ENCODE results near the gene FADS6.
"Not testable (repeated sequence)": the region's sequence is repeated elsewhere in the genome, so short reads cannot be mapped to it uniquely, and the experiment has no call there.

FADS6 gene

DNA sequence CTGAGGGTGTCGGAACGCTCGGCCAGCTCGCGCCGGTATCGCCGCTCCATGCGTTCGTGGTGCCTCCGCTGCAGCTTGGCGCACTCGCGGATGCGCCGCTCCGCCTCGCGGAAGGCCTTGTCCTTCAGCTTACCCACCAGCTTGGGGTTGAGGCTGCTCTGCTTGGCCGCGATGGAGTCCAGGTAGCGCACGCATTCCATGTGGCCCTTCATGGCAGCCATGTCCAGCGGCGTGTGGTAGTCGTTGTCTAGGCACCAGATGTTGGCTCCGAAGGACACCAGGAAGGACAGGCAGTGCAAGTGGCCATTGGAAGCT lies 26.8 kb upstream of the FADS6 start:
- no peak for DNase-seq

DNA sequence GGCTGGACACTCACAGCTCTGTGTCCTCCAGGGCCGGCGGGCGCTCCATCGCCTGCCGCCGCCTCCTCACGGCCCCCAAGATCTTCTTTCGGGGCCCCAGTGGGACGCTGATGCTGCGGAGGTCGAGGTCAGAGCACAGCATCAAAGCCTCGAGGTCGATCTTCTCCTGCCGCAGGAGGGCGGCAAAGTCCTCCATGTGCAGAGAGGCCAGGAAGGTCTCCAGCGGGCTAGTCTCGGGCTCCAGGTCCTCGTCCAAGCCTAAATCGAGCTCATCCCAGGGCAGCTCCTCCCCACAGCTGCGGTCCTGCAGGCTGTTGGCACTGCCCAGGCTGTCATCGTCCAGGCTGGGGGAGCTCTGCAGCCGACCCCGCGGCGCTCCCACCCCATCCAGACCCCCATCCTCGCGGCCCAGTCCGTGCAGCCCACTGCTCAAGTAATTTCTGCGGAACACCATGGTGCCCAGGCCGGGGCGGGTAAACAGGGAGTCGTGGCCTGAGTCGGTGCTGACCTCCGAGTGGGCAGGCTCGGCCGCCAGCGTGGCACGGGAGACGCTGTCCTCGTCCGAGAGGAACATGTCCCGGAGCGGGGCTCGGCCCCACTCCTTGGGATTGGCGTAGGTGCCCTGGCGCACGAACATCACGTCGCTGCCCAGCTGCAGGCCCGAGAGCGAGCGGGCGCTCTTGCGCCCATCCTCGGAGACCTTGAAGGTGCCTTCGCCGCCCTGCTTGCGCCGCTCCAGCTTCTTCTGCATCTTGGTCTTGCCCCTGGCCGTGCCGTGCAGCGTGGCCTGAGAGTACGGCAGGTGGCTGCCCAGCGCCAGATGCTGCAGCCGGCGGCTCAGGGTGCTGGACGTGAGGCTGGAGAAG lies 26.2 kb upstream of the FADS6 start:
- DNase-seq = no peak

DNA sequence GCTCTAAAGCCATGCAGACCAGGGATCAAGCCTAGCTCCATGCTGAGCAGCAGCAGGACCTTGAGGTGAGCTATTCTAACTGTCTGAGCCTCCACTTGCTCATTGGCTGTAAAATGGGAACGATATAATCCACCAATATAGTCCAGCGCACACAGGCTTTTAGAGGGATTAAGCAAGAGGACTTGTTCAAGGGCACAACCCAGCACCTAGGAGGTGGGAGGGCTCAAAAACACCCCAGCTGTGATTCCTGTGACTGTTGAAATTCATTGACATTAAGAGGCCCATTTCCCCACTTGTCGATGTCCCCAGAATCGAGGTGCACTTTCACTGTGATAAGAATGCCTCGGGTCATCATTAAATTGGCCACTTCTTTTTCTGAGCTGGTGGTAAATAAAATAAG lies 25.5 kb upstream of the FADS6 start:
- no peak for DNase-seq

DNA sequence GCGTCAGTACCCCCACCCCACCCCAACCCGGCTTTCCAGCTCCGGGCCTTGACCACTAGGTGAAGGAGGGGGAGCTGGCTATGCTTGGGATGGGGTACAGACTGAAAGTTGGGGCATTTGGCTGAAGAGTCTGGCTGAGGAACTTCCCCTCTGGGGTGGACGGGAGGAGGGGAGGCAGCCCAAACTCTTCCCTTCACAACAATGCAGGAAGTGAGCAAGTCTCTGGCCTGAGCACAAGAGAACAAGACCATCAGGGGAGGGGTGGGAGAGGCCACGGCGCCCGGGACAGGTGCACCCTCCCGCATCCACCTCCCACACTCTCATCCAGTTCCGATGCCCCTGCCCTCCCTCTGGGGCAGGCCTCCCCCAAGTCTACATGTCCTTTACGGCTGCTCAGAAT lies 24.0 kb upstream of the FADS6 start:
- no peak for DNase-seq

DNA sequence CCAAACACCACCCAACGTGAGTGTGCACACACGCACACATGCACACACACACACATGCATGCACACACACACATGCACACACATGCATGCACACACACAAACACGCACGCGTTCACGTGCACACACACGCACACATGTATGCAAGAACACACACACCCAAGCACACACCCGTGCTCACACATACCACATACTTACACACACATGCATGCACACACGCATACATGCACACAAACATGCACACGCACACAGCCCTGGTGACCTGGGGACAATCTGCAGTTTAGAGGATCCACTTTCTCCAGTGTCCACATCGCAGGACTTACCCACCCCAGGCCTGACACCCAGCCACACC lies 23.4 kb upstream of the FADS6 start:
- DNase-seq = no peak

DNA sequence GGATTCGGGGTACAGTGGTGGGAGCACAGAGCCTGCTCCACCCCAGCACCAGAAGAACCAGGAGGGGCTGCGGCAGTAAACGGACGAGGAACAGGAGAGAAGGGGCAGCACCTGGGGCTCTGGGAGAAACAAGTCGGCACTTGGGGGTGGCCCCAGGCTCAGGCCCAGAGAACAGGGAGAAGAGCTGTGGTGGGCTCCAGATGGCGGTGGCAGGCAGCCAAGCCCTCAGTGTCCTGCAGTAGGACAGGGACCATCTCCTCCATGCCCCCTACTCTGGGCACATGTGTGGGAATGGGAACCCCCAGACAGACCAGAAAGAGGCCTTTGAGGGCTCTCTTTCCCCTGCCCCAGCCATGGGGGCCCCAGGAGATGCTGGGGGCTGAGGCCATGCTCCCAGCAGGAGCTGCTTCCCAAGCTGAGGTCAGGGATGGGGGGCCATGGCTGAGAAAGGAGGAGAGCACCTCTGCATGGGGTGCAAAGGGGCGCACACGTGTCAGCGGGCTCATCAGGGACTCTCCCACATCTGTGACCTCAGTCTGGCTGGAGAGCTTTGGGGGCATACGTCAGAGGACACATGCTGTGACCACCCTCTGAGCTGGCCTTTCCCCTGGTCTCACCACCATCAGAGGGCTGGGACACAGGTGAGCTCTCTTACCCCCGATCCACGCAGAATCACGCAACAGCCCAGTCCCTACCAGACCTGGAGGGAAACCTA lies 22.9 kb upstream of the FADS6 start:
- DNase-seq = no peak

DNA sequence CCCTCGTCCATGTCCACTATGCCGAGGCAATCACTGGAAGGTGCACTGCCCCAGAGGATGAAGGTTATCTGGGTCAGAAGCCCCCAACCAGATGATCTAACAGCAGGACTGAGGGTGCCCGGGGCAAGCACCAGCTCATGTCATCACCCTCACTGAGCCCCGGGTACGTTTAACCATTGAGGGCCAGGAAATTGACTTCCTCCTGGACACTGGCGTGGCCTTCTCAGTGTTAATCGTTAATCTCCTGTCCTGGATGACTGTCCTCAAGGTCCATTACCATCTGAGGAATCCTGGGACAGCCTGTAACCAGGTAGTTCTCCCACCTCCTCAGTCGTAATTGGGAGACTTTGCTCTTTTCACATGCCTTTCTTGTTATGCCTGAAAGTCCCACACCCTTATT lies 18.0 kb upstream of the FADS6 start:
- not testable (repeated sequence) for DNase-seq

DNA sequence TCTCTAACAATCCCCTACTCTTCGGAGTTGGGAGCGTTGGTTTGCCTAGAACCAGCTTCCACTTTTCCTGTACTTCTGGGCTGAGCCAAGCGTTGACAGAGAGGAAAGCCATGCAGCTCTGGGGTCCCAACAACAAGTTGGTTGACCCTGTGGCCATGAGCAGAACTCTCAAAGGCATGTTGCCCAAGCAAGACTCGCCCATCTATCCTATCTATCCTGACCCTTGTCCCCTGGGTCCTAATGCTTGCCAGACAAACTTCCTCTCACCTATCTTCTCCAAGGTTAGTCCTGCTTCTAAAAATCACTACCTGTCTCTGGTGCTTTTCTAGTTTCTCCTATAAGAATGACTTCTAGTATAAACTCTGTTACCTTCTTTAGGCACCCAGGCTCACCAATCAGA lies 15.7 kb upstream of the FADS6 start:
- DNase-seq = not testable (repeated sequence)

DNA sequence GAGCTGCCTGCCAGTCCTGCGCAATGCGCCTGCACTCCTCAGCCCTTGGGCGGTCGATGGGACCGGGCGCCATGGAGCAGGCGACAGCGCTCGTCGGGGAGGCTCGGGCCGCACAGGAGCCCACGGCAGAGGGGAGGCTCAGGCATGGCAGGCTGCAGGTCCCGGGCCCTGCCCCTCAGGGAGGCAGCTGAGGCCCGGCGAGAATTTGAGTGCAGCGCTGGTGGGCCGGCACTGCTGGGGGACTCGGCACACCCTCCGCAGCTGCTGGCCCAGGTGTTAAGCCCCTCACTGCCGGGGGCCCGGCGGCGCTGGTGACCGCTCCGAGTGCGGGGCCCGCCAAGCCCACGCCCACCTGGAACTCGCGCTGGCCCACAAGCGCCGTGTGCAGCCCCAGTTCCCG lies 13.6 kb upstream of the FADS6 start:
- DNase-seq = no peak

DNA sequence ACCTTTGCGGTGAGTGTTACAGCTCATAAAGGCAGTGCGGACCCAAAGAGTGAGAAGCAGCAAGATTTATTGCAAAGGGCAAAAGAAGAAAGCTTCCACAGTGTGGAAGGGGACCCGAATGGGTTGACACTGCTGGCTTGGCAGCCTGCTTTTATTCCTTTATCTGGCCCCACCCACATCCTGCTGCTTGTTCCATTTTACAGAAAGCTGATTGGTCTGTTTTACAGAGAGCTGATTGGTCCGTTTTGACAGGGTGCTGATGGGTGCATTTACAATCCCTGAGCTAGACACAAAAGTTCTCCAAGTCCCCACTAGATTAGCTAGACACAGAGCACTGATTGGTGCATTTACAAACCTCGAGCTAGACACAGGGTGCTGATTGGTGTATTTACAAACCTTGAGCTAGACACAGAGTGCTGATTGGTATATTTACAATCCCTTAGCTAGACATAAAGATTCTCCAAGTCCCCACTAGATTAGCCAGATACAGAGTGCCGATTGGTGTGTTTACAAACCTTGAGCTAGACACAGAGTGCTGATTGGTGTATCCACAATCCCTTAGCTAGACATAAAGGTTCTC lies 12.9 kb upstream of the FADS6 start:
- not testable (repeated sequence) for DNase-seq

DNA sequence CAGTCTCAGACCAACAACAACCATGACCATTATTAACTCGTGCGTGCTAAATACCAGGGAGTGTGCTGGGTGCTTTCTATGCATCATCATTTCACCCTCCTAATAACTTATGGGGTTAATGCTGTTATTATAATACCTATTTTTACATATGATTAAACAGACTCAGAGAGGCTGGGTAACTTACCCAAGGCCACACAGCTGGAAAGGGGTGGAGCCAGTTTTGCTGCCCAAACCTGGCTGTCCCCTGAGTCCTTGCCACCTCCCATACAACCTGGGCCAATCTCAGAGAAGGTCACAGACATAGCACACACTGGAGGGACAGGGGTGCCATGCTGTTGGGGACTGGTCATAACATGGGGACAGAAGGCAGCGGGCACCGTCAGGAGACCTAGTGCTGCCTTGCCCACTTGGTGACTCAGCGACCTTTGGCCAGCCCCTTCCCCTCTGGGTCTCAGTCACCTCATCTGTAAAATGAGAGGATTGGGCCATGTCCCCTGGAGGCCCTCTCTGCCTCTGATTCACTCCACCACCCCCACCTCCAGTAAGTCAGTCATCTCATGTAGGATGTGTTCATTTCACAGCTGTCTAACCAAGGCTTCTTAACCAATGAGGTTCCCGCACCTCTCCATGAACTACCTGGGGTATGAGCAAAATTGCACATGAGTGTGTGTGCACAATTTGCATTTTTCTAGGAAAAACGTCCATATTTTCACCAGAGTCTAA lies 11.4 kb upstream of the FADS6 start:
- DNase-seq = no peak

DNA sequence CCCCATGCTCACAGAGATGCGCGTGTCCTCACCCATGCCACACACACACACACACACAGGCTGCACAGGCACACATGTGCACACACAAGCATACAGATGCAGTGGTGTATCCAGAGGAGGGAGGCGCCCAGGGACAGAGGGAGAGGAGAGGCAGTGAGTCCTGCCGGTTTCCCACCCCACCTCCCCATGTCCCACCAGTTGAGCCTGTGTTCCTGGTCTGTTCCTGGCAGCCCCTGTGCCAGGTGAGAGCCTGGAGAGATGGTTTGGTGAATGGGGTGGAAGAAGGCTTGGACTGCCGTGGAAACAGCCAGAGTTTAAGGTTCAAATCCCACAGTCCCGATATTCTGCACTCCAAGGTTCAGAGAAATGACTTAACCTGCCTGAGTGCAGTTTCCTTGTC lies 10.2 kb upstream of the FADS6 start:
- no peak for DNase-seq

DNA sequence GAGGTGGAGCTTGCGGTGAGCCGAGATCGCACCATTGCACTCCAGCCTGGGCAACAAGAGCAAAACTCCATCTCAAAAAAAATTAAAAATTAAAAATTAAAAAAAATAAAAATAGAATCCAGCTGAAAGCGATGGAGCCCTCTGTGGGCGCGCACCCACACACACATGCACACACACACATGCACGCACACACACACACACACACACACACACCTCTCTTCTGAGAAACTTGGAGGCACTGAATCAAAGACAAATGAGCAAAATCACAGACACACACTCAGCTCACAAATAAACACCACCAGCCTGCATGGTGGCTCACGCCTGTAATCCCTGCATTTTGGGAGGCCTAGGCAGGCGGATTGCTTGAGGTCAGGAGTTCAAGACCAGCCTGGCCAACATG lies 9.6 kb upstream of the FADS6 start:
- no peak for DNase-seq

DNA sequence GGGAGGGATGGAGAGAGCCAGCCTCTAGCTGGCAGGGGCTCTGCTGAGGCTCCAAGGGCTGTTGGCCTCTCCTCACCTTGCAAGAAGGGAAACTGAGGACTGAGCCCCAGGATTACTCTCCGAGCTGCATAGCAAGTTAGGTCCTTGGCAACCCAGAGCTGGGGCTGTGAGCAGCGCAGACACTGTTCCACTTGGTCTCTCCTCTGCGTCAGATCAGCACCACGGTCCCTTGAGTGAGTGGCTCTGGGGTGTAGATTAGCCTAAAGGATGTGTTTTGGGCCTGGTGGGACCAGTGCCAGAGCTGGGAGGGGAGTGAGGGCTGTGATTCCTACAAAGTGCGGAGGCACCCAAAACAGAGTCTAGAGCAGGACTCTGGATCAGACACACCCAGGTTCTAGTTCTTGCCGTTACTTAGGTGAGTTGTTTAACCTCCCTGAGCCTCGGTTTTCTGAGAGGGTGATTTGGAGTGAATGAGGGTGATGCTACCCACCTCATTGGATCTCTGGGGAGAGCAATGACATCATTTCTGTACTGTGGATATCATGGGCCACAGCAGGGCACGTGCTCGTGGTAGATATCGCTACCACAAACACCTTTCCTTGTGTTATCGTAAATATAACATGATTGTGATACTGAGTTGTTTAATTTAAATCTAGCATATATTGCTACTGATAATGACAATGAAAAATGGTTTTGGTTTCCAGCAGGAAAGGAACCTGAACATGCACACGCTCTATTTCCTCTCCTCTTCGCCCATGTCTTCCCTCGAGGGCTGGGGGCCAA lies 8.1 kb upstream of the FADS6 start:
- DNase-seq = no peak

DNA sequence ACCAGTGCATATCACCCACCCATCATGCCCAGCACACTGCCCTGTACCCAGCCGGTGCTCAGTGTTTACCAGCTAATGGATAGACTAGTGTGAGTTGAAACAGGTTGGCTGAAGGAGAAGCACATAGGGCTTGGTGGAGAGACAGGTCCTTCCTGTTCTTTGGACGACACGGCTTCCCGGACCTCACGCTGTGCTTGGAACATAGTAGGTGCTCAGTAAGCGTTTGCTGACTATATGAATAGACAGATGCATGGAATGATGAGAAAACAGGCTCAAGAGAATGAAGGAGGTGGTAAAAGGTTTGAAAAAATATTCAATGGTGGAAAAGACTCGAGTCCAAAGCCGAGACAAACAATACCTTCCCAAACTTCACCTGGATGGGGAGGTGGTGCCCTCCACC lies 6.8 kb upstream of the FADS6 start:
- no peak for DNase-seq

DNA sequence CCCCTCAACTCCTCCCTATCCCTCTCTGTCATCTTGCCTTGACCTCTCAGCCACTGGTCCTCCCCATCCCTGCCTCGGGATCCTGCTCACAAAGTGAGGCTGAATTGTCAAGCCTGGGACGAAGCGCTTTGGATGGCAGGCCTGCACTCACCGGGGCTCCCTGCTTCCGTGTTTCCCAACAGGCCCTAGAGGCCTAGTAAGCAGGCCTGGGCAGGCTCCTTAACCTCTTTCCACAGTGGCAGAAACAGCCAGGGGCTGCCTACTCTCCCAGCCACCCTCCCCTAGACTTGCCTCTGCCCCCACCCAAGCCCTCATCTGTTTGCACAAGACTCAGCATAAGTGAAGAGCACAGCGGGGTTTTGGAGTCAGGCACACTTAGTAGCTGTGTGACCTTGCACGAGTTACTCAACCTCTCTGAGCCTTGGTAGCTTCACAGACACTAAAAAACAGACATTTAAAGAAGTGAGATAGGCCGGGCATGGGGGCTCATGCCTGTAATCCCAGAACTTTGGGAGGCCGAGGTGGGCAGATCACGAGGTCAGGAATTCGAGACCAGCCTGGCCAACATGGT lies 5.0 kb upstream of the FADS6 start:
- DNase-seq = no peak

DNA sequence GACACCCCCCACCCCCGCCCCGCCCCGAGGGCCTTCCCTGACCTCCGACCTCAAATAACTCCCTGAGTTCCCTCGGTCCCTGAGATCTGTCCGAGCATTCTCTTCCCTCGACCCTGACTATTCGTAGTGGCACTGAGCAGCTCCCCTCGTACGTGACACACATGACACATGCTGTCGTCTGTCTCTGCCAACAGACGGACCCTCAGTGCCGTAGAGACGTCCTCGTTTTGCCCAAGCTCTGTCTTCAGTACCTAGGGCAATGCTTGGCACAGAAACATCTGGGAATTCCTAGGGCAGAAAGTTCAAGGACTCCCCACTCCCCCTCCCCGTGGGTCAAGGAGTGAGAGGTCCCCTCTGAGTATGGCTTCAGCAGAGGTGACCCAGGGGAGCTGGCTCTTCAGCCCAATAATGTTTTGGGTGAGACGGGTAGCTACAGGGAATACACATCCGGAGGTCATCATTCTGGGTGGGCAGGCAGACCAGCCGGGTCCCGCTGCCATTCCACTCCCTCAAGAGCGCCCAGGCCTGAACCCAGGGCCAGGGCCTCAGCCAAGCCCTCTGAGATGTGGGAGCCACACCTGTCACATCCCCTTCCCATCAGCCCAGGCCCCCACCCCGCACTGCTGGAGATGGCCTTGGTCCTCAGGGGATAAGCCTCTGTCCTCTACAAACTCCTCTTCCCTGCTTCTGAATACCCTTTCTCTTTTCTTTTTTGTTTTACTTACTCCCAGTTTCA lies 671 bp upstream of the FADS6 start:
- no peak for DNase-seq

DNA sequence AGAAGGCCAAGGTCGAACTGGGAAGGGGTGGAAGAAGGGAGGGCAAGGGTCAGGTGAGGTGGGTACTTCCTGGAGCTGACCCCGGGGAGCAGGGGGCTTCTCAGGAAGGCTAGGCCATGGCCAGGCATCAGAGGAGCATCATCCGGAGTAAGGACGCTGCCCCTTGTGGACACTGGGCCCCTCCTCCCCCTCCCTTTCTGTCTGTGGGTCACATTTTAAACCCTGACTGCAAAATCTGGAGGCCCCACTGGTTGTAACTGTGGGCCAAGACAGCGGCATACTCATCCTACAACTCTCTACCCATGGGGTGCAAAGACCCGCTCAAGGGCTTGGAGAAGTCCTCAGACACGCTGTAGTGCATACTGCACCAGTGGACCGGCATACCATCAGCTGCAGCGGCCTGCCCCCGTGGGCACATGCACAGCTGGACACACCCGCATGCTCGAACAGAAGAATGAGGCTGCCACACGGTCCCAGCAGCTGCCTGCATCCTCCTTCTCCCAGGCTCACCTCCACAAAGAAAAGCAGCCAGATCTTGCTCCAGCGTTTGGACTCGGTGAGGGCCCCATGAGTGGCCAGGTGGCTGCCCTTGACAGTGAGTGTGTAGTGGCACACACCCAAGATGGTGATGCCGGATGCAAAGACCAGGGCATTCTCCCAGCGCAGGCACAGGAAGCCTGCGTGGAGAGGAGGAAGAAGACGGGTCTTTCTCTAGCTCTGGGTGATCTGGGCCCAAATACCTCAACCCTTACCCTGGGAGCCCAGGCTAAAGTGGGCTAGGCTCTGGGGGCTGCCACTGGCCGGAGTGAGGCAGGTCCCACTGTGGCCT lies 1.2 kb downstream of the FADS6 start:
- no peak for DNase-seq

DNA sequence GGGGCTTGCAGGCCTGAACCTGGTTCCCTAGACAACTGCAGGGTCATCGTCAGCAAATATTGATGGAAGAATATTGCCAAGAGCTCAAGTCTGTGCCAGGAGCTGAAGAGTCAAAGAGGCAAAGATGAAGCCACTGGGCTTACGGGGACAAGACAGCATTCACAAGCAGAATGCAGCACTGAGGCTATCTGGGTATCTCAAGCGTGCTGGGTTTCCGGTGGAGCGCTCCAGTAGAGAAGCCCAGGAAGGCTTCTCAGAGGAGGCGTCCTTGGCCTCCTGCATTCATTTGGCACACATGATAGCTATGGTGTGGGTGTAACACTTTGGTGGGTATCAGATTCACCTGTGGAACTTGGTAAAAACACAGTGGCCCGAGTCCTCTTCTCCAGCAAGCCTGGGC lies 2.9 kb downstream of the FADS6 start:
- no peak for DNase-seq

DNA sequence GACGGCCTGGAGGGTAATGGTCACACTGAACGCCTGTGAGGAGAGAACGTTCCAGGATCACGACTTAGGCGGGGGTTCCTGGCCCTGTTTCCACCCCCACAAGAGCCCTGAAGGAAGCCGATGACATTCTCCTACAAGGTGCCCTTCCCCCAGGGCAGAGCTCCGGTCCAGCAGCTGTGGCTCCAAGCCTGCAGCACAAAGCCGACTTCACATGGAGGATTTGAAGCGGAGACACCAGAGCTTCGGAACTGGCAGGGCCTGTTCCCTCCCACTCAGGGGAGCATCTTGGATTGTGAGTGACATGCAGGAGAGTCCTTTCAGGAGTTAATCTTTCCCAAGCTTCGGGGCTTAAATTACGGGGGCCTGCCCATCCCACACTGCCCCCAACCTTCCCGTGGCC lies 5.0 kb downstream of the FADS6 start:
- no peak for DNase-seq

DNA sequence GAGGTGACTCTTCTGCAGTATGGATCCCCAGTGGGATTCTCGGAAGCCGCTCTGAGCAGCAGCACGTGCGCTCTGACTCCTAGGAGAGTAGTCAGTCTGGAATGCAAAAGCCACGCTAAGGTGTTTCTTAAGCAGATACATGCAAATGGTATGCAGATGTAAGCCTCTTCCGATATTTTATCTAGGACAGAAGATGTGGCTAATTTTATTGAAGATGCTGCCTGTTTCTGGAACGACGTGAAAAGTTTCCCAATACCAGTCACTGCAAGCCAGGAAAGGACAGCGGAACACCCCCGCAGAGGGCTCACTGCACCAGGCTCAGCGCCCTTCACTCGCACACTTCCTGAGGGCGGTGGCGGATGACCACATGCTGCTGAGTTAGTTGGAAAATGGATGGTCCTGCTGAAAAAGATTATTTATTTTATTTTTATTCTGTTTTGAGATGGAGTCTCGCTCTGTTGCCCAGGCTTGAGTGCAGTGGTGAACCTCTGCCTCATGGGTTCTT lies 10.1 kb downstream of the FADS6 start:
- DNase-seq = no peak

All from activated gamma-delta T cell (primary cell).